ENCODE data around the gene ATP5ME.

DNA sequence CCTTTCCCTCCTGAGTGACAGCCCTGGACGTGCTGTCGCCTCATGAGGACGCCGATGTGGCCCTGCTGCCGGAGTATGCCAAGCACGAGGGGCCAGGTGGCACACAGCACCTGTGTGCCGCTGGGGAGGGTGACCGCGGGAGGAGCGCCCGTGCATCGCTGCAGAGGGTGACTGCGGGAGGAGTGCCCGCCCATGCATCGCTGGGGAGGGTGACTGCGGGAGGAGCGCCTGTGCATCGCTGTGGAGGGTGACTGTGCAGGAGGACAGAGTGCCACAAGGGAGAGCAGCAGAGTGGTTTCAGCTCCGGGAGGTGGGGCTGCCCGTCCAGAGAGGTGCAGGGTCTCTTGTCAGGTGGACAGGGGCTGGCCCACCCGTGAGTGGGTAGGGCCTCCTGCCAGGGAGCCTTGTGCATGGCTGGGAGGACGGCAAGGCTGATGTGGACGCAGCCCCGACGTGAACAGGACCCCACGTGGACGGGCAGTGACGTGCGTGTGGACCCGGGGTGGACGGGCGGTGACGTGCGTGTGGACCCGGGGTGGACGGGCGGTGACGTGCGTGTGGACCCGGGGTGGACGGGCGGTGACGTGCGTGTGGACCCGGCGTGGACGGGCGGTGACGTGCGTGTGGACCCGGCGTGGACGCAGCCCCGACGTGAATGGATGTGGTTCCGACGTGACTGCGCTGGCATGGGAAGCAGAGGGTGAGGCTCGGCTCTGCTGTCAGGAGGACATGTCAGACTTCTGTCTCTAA is 46.2 kb upstream of the ATP5ME start:
- TF ChIP-seq, protein P1, sequence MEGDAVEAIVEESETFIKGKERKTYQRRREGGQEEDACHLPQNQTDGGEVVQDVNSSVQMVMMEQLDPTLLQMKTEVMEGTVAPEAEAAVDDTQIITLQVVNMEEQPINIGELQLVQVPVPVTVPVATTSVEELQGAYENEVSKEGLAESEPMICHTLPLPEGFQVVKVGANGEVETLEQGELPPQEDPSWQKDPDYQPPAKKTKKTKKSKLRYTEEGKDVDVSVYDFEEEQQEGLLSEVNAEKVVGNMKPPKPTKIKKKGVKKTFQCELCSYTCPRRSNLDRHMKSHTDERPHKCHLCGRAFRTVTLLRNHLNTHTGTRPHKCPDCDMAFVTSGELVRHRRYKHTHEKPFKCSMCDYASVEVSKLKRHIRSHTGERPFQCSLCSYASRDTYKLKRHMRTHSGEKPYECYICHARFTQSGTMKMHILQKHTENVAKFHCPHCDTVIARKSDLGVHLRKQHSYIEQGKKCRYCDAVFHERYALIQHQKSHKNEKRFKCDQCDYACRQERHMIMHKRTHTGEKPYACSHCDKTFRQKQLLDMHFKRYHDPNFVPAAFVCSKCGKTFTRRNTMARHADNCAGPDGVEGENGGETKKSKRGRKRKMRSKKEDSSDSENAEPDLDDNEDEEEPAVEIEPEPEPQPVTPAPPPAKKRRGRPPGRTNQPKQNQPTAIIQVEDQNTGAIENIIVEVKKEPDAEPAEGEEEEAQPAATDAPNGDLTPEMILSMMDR (IDR thresholded peaks at IDR 0.05): no peak
- no peak for TF ChIP-seq POLR2A (IDR thresholded peaks at IDR 0.05)

Data from esophagus squamous epithelium (tissue), 4 donors.